NCI-H187 treated with DMSO at 0.1 percent for 48 hours (cell line): ENCODE results near the gene GREB1.

ENCODE experiments used
- DNase-seq: peaks from one replicate; lab custom pipeline; 2025; lab: John Stamatoyannopoulos, UW

Gene GREB1

DNA sequence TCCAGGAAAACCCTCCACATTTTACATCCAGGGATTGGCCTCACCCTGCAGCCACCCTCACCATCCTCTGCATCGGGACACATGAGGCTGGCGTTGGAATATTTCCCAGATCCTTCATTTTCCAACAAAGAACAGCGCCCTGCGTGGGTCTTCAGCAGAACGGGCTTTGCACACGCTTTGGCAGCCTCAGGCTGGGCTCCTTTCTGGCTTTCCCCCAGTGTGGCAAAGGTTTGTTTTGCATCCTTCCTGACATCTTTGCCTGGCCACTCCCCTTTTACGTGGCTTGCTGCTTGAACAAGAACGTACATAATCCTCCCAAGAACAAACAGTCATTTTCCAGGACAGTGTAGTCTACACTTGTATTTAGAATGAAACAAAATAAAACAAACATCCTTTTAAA, 25.6 kb upstream of the GREB1 start:
- no peak for DNase-seq

DNA sequence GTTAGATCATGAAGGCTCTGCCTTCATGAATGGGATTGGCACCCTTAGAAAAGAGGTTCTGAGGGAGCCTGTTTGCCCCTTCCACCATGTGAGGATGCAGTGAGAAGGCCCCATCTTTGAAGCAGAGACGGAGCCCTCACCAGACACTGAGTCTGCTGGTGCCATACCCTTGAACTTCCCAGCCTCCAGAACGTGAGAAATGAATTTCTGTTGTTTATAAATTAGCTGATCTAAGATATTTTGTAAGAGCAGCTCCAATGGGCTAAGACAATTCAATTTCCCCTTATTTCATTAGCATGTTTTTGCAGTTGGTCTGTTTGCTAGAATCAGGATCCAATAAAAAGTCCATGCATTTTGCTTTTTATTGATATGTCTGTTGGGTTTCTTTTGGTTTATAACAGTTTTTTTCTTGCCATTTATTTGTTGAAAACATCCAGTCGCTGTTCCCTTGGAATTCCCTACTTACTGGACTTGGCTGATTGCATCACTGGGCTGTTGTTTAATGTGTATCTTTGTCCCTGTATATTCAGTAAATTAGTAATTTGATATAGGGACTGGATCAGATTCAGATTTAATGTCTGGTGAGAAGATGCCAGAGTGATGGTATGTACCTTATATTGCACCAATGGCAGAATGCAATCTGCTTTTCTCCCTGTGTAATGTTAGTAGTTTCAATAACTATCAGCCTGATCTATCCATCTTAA, 24.0 kb upstream of the GREB1 start:
- no peak for DNase-seq

GRCh38 chr2:11512431-11512830, 21.4 kb upstream of the GREB1 start:
- DNase-seq, result no peak

DNA sequence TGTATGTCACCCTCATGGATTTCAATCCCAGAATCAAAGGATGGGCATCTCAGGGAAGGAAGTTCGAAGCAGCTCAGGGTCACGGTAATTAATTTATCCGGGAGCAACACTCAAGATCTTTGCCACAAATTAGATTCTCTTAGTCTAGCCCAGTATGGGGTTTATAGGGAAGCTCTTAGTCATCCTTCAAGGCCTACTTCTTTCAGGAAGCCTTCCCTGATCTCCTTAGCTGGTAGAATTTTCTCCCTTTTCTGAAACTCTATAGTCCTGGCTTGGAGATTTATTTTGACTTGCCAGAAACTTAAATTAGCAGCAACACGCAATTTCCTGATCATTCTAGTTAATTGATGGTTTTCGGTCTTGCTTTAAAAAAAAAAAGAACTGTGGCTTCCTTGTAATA, 20.5 kb upstream of the GREB1 start:
- no peak for DNase-seq

GRCh38 chr2:11514081-11514730, 19.6 kb upstream of the GREB1 start:
- no peak for DNase-seq

DNA sequence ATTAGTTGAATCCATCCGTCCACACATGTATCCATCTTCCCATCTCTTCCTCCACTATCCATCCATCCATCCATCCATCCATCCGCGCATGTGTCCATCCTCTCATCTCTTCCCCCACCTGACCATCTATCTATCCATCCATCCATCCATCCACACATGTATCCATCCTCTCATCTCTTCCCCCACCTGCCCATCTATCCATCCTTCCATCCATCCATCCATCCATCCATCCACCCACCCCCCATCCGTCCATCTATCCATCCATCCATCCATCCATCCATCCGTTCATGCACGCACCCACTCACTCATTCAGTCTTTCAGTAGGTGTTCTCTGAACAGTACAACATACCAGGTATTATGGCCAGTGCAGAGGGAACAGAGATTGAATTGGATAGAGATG, 18.9 kb upstream of the GREB1 start:
- DNase-seq, result no peak

GRCh38 chr2:11515490-11515981, 18.3 kb upstream of the GREB1 start:
- DNase-seq, result no peak

DNA sequence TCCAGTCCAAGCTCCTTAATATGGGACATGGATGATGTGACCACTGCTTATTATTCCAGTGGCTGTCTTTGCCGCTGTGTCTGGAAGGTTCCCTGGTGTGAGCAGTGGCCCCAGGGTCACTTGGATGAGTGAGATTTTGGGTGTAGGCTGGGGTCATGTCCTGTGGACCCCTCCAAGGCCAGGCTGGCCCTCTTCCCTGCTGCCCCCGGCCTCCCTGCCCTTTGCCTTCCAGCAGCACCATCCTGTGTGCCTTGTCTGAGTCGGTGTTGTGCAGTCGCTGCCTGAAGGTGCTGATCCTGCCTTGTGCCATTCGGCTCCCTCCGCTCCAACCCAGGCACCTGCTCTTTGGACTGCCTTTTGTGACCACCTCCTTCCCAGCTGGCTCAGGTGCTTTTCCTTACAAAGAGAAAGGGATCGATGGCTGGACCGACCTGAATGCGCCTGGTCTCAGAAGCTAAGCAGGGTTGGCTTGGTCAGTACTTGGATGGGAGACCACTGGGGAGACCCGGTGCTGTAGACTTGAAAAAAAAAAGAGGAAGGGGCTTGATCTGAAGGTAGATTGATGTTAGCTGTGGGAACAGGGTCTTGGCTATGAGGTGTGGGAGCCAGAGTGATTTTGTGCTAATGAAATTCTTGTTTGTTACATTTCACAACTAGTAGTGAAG, 16.7 kb upstream of the GREB1 start:
- DNase-seq, result no peak

GRCh38 chr2:11517906-11518305, 15.9 kb upstream of the GREB1 start:
- DNase-seq, result no peak

GRCh38 chr2:11520092-11520693, 13.7 kb upstream of the GREB1 start:
- DNase-seq, result no peak

DNA sequence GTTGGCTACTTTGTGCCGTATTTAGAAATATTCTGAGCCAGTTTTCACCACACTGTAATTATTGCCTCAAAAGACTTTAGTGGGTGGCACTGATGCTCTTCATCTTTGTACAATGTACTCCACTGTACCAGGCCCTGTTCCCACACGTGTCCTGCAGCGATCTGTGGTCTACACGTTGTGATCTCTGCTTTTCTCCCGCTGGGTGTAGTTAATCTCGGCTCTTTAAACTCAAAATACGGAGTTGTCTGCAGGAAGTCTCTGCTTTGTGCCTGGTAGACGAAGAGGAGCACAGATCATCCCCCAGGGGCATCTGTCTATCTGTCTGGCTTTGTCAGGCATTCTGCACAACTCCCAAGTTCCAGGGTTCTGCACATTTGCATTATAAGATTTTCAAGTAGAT, 12.1 kb upstream of the GREB1 start:
- DNase-seq, result no peak

DNA sequence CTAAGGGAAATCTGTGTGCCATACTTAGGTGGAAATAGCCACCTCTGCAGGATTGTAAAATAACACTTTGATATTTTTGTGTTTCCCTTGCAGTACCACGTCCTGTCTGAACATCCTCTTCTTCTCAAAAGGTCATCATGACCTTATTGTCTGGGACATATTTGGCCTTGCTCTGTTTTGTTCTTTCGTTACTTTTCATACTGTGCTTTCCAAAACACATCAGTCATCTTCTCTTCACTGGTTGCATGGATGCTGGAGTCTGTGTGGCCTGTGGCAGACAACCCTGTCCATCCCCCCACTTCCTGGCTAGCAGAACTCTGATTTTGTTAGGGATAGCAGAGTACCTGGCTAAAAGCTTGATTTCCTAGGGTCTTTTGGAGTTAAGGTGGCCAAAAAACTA, 9.4 kb upstream of the GREB1 start:
- no peak for DNase-seq

- no peak for DNase-seq
Observed at GRCh38 chr2:11525762-11526161, 8.1 kb upstream of the GREB1 start.

GRCh38 chr2:11527001-11527400, 6.8 kb upstream of the GREB1 start:
- no peak for DNase-seq

DNA sequence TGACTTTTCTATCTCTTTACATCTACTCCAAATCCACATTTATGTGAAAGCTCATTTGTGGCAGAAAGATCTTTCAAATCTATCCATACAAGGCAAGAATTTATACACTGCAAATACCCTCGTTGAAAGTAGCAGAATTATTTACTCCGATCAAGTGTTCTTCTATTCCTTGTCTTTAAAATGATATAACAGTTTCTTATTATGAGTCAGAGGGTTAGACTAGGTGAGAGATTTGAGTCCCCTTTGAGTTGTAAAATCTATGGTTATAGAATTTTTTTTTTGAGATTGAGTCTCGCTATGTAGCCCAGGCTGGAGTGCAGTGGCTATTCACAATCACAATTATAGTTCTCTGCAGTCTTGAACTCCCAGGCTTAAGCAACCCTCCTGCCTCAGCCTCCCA, 5.6 kb upstream of the GREB1 start:
- DNase-seq, result no peak

DNA sequence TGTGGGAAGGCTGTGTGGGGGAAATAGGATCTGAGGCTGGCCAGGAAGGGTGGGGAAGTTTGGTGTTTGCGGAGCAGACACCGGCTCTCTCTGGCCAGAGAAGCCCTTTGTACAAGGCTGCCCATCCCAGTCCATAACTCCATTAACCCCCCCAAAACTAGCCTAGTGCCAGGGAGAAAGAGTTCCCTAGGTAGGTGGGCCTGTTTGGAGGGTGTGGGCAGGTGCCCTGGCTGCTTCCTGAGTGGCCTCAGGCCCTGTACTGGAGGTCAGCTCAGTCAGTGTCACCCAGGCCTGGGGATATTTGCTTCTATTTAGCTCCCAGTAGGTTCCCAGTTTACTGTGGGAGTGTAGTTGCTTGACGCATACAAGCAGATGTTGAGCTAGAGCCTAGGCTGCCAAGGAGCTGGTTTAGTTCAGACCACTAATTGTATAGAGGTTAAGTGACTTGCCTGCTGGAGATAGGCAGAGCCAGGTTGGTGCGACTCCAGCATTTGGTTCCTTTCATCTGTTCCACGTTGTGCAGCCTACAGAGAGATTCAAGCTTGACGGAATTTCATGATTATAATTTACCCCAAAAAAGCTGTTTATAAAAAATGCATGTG, 2.9 kb upstream of the GREB1 start:
- DNase-seq, result no peak

DNA sequence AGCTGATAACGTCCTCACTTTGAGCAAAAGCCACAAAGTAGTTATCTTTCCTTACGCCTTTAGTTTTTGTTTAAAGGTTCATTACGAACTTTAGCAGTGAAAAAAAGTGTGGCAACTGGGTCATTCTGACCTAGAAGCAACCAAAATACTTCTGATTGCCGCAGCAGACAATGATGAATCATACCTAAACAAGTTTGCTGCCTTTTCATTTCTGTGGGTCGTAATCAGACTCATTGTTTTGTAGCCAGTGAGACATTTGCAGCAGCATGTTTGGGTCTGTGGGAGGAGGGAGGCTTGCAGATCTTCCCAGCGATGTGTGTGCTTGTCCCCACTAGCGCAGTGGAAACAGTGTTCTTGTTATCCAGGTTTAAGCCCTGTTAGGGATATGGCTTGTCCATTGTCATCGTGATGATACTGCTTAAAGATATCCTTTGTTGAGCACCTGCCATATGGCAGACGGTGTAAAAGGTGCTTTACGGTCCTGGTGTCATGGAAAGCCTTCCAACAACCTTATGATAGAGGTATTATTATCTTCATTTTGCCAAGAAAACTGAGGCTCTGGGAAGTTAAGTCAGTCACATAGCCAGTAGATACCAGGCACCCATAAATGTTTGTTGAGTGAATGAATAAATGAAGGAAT, 1.3 kb upstream of the GREB1 start:
- no peak for DNase-seq

DNA sequence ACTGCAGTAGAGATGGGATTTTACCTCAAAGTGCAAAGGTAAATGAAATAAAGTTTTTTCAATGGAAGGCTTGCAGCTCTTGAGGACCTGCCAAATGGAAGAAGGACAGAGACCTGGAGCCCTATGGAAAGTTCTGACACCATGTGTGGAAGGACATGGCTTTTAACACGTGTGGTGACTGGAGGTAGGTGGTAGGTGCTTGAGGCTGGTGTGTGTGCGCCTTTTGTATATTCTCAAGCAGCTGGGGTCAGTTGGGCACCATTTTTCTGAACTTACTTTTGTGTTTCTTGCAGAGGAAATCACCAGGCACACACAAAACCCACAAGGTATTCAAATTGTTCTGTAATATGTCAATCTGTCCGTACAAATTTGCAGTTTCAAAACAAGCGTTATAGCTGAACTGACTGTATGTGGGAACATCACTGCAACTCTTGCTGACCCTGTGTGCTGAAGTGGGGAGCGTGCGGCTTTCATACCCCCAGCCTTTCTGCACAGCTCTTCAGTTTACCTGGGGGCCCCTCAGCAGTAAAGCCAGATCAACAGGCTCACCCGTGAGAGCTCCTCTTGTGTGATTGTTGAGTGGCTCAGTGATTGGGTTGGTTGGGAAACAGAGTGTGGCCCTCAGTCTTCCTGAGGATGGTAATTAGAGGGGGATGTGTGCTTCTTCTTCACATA, 363 bp downstream of the GREB1 start:
- DNase-seq, result no peak

DNA sequence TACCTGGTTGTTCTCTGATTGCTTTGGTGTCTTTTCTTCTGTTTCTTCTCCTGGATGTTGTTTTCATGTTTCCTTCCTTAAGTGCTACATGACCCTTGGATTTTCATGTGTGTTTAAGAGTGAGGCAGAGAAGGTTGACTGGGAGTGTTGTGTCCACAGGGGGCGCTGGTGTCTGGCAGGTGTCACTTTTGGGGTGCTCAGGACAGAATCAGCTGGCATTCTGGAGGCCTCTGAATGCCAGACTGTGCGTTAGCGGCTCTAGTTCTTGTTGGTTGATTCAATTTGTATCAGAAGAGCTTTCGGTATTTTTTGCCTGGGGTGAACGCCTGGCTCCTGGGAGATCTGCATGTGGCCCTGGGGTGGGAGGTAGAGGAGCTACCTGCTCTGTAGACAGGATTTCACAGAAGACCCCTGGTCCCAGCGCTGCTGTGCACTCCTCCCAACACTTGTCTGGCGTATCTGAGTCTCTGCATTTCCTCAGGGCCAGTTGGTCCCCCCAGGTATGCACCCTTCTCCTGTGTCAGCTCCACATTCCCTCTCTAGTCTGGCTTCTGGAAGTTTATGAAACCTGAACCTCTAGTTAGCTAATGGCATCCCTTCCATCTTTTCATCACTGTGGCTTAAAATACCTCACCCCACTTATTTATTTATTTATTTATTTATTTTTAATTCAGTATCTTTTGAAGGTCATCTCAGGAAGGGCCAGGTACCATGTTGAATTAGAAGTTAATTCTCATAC, 1.1 kb downstream of the GREB1 start:
- DNase-seq, result no peak

DNA sequence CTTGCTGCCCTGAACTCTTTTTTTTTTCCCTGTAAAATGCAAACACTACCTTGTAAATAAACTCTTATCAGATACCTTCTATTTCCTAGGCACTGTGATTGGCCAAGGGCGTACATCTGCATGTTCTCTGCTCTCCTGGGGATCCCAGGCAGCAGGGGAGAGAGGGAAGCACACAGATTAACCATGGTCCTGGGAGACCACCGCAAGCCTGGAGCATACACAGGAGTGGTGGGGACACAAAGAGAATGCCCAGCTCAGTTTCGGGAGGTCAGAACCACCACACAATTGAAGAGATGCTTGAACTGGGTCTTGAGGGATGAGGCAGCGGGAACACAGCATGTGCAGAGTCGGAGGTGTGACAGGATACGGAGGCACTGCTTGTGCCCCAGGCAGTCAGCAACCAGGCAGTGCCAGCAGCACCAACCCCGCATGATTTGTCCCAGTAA, 2.1 kb downstream of the GREB1 start:
- no peak for DNase-seq

- no peak for DNase-seq
Observed at GRCh38 chr2:11537951-11538350, 4.1 kb downstream of the GREB1 start.
